ENCODE data around the gene BDH1.

DNA sequence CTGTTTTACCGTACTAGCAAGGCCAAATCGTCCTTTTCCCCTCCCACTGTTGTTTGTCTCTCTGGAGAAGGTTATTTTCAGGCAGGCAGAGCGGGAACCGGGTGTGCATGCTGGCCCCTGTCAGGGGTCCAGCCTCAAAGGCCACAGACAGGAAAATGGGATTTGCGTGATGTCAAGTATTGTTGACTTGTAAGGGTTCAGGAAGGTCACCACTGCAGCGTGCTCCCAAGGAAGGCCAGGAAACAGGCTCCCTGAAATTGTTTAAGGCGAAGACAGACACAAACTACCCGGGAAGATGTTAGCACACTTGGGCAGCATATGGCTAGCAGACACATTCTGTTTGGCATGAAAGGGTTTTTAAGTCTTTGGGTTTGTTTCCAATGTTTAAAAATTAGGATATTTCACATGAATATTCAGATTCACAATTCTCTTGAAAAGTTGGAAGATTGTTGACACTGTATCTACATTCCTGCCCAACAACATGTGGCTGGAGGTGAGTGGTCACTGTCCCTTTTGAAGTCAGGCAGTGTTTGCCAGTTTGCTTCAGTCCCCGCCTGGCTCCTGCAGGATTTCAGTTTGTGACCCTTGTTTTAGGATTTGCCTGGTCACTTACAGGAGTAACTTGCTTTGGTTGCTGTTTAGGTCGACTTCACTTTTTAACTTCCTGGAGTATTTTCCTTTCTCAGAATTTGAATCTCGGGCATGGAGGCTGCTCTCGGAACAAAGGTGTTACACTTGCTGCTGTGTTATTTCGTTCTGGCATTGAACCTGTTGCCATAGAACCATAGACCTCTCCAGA is 90.4 kb downstream of the BDH1 start:
- TF ChIP-seq, protein P1, sequence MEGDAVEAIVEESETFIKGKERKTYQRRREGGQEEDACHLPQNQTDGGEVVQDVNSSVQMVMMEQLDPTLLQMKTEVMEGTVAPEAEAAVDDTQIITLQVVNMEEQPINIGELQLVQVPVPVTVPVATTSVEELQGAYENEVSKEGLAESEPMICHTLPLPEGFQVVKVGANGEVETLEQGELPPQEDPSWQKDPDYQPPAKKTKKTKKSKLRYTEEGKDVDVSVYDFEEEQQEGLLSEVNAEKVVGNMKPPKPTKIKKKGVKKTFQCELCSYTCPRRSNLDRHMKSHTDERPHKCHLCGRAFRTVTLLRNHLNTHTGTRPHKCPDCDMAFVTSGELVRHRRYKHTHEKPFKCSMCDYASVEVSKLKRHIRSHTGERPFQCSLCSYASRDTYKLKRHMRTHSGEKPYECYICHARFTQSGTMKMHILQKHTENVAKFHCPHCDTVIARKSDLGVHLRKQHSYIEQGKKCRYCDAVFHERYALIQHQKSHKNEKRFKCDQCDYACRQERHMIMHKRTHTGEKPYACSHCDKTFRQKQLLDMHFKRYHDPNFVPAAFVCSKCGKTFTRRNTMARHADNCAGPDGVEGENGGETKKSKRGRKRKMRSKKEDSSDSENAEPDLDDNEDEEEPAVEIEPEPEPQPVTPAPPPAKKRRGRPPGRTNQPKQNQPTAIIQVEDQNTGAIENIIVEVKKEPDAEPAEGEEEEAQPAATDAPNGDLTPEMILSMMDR (IDR thresholded peaks at IDR 0.05) = no peak
- TF ChIP-seq POLR2A (IDR thresholded peaks at IDR 0.05) = no peak
